Neuronal stem cell (in vitro differentiated cells): ENCODE data around the gene ALG9.

Source experiments
- DNase-seq: peaks from one replicate; pipeline ENCODE4 v3.0.0-alpha.2; 2013; ENCODE audit warnings: low spot score
- H2AFZ ChIP-seq: one replicate; pipeline ENCODE4 v1.6.1; 2013; ENCODE audit warnings: mild to moderate bottlenecking, low read length, inconsistent platforms
- H2AK5ac ChIP-seq: 2 replicates; pipeline ENCODE4 v1.6.1; 2013; ENCODE audit warnings: low read depth, mild to moderate bottlenecking, inconsistent platforms, low read length, moderate library complexity, mixed read lengths
- H2BK120ac ChIP-seq: 2 replicates; pipeline ENCODE4 v1.6.1; 2013; ENCODE audit warnings: low read depth, mild to moderate bottlenecking, inconsistent platforms, low read length, moderate library complexity, mixed read lengths
- H2BK12ac ChIP-seq: one replicate; pipeline ENCODE4 v1.6.1; 2013; ENCODE audit warnings: low read length, inconsistent platforms
- H2BK15ac ChIP-seq: 2 replicates; pipeline ENCODE4 v1.6.1; 2013; ENCODE audit warnings: mild to moderate bottlenecking, low read length, inconsistent platforms, mixed read lengths
- H2BK5ac ChIP-seq: one replicate; pipeline ENCODE4 v1.6.1; 2013; ENCODE audit warnings: inconsistent platforms, mild to moderate bottlenecking, low read length, moderate library complexity
- H3K14ac ChIP-seq: one replicate; pipeline ENCODE4 v1.6.1; 2013; ENCODE audit warnings: low read length, inconsistent platforms
- H3K18ac ChIP-seq: 2 replicates; pipeline ENCODE4 v1.6.1; 2013; ENCODE audit warnings: low read length, inconsistent platforms
- H3K23ac ChIP-seq: 2 replicates; pipeline ENCODE4 v1.6.1; 2013; ENCODE audit warnings: low read depth, mild to moderate bottlenecking, mixed read lengths, low read length, inconsistent platforms; ENCODE audit not compliant: poor library complexity
- H3K27ac ChIP-seq: replicated peaks from 3 replicates; pipeline ENCODE4 v1.5.1; 2013; ENCODE audit warnings: low read length, inconsistent platforms
- H3K27me3 ChIP-seq, 3 experiments: 2 replicates each; pipeline ENCODE4 v1.6.1; 2013; ENCODE audit warnings: low read length in 3 of 3, mild to moderate bottlenecking in 2 of 3, inconsistent platforms in 1 of 3, low read depth in 1 of 3, mixed read lengths in 1 of 3, moderate library complexity in 1 of 3; ENCODE audit not compliant: control insufficient read depth in 3 of 3, insufficient read depth in 3 of 3
- H3K36me3 ChIP-seq, 2 donors: replicated peaks in 1 of 2; 2 replicates each; pipeline ENCODE4 v1.6.1; 2013; ENCODE audit warnings: low read length in 2 of 2; ENCODE audit not compliant: control insufficient read depth in 2 of 2, insufficient read depth in 2 of 2
- H3K4ac ChIP-seq: 2 replicates; pipeline ENCODE4 v1.6.1; 2013; ENCODE audit warnings: inconsistent platforms, mild to moderate bottlenecking, low read length, moderate library complexity
- H3K4me1 ChIP-seq, 2 donors: 1 replicate in 1 of 2; 2 replicates in 1 of 2; pipeline ENCODE4 v1.6.1; 2013; ENCODE audit warnings: low read length in 2 of 2, low read depth in 1 of 2; ENCODE audit not compliant: control insufficient read depth in 2 of 2, insufficient read depth in 1 of 2
- H3K4me2 ChIP-seq: one replicate; pipeline ENCODE4 v1.6.1; 2013; ENCODE audit warnings: mild to moderate bottlenecking, low read length, inconsistent platforms; ENCODE audit not compliant: insufficient read depth, poor library complexity, severe bottlenecking
- H3K4me3 ChIP-seq, 2 donors: 2 replicates each; pipeline ENCODE4 v1.5.1; 2013; ENCODE audit warnings: low read length in 2 of 2, mild to moderate bottlenecking in 2 of 2, inconsistent platforms in 1 of 2, moderate library complexity in 1 of 2
- H3K79me1 ChIP-seq: one replicate; pipeline ENCODE4 v1.6.1; 2013; ENCODE audit warnings: low read depth, mild to moderate bottlenecking, inconsistent platforms, low read length, moderate library complexity
- H3K9ac ChIP-seq: one replicate; pipeline ENCODE4 v1.6.1; 2013; ENCODE audit warnings: mild to moderate bottlenecking, low read depth, low read length, inconsistent platforms; ENCODE audit not compliant: poor library complexity
- H3K9me3 ChIP-seq, 2 donors: replicated peaks in 1 of 2; 2 replicates each; pipeline versions ENCODE3 to v1.6.1; 2013; ENCODE audit warnings: low read length in 2 of 2, mild to moderate bottlenecking in 2 of 2, inconsistent platforms in 1 of 2, low read depth in 1 of 2, mixed read lengths in 1 of 2, moderate library complexity in 1 of 2; ENCODE audit not compliant: control insufficient read depth in 2 of 2, insufficient read depth in 1 of 2
- H4K8ac ChIP-seq: one replicate; pipeline ENCODE4 v1.6.1; 2013; ENCODE audit warnings: low read depth, mild to moderate bottlenecking, inconsistent platforms, low read length, moderate library complexity
- H4K91ac ChIP-seq: one replicate; pipeline ENCODE4 v1.6.1; 2013; ENCODE audit warnings: low read length, low read depth, mild to moderate bottlenecking, inconsistent platforms; ENCODE audit not compliant: poor library complexity
- WGBS, 2 donors: extraction: QIAGEN DNeasy Blood & Tissue Kit; methylation state at CpG; one replicate each; pipeline ENCODE4 v1.1.7; 2013; ENCODE audit warnings: missing lambda C conversion rate in 2 of 2, mixed read lengths in 1 of 2; ENCODE audit not compliant: insufficient read length in 2 of 2, insufficient replicate concordance in 1 of 2; ENCODE audit errors: extremely low coverage in 2 of 2; 5-methylcytosine and 5-hydroxymethylcytosine counted together

The ALG9 gene

DNA sequence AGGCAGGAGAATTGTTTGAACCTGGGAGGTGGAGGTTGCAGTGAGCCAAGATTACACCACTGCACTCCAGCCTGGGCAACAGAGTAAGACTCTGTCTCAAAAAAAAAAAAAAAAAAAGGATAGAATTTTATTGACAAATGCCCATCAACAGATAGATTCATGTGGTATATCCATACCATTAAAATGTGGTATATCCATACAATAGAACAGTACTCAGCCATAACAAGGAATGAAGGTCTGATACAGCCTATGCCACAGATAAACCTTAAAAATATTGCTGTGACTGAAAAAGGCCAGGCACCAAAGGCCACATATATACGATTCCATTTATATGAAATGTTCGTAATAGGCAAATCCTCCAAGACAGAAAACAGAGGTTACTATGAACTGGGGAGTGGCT, 59.9 kb downstream of the ALG9 start:
- no peak overlapping the region for H2AK5ac ChIP-seq
- no peak overlapping the region for H2BK5ac ChIP-seq
- no peak overlapping the region for H4K91ac ChIP-seq
- WGBS, 2 donors: no CpG with 5 or more reads among the region's 2 CpGs
- no peak overlapping the region for H3K23ac ChIP-seq
- no peak overlapping the region for H4K8ac ChIP-seq
- no peak overlapping the region for H2BK12ac ChIP-seq
- H3K4me3 ChIP-seq: no peak overlapping the region
- H3K4me1 ChIP-seq: no peaks in the 10 kb centered on the region
- no peak overlapping the region for H3K9ac ChIP-seq
- no peak overlapping the region for H3K18ac ChIP-seq
- no peak overlapping the region for H2BK120ac ChIP-seq
- no peaks in the 10 kb centered on the region for H3K79me1 ChIP-seq
- H3K27me3 ChIP-seq: no peaks in the 10 kb centered on the region
- H3K27ac ChIP-seq: no peak overlapping the region
- H2BK15ac ChIP-seq: no peak overlapping the region
- no peak overlapping the region for H2AFZ ChIP-seq
- H3K4me2 ChIP-seq: no peak overlapping the region
- H3K14ac ChIP-seq: no peak overlapping the region
- no peak for DNase-seq
- peaks cover 3 to 47% of the 10 kb centered on the region in 2 donors for H3K36me3 ChIP-seq
- peaks cover 0 to 6% of the 10 kb centered on the region in 2 donors for H3K9me3 ChIP-seq
- no peak overlapping the region for H3K4ac ChIP-seq

GRCh38 chr11:111808834-111809233, 62.5 kb downstream of the ALG9 start:
- WGBS, 2 donors: no CpG with 5 or more reads among the region's 2 CpGs
- Histone ChIP-seq H3K36me3 (peaks cover 5 to 63% of the 10 kb centered on the region in 2 donors), H2BK120ac (no peak overlapping the region)

GRCh38 chr11:111808063-111808588, 63.3 kb downstream of the ALG9 start:
- no peaks in the 10 kb centered on the region for H3K27me3 ChIP-seq
- no peak overlapping the region for H3K14ac ChIP-seq
- no CpG with 5 or more reads among the region's 2 CpGs for WGBS, 2 donors
- H3K36me3 ChIP-seq: peaks cover 5 to 69% of the 10 kb centered on the region in 2 donors
- DNase-seq: no peak
- H4K91ac ChIP-seq: no peak overlapping the region
- no peak overlapping the region for H2BK15ac ChIP-seq
- H3K4ac ChIP-seq: no peak overlapping the region
- no peaks in the 10 kb centered on the region for H3K79me1 ChIP-seq
- H3K4me2 ChIP-seq: no peak overlapping the region
- no peak overlapping the region for H3K23ac ChIP-seq
- H3K4me3 ChIP-seq: no peak overlapping the region
- peaks cover 0 to 6% of the 10 kb centered on the region in 2 donors for H3K9me3 ChIP-seq
- no peak overlapping the region for H2BK120ac ChIP-seq
- no peak overlapping the region for H3K27ac ChIP-seq
- H3K18ac ChIP-seq: no peak overlapping the region
- H2BK5ac ChIP-seq: no peak overlapping the region
- no peaks in the 10 kb centered on the region for H3K4me1 ChIP-seq
- H2BK12ac ChIP-seq: no peak overlapping the region
- H2AK5ac ChIP-seq: no peak overlapping the region
- no peak overlapping the region for H4K8ac ChIP-seq
- no peak overlapping the region for H3K9ac ChIP-seq
- H2AFZ ChIP-seq: no peak overlapping the region

More at GRCh38 chr11:111808834-111809233, 62.5 kb downstream of the ALG9 start:
- Histone ChIP-seq H4K91ac (no peak overlapping the region), H3K4me2 (no peak overlapping the region), H3K27me3 (no peaks in the 10 kb centered on the region), H3K79me1 (no peaks in the 10 kb centered on the region), H3K9me3 (peaks cover 0 to 6% of the 10 kb centered on the region in 2 donors), H3K4me1 (no peaks in the 10 kb centered on the region), H3K14ac (no peak overlapping the region), H2AK5ac (no peak overlapping the region), H3K23ac (no peak overlapping the region), H2BK12ac (no peak overlapping the region), H3K9ac (no peak overlapping the region), H3K27ac (no peak overlapping the region), H2AFZ (no peak overlapping the region), H3K18ac (no peak overlapping the region), H3K4ac (no peak overlapping the region), H4K8ac (no peak overlapping the region), H2BK5ac (no peak overlapping the region), H3K4me3 (no peak overlapping the region), H2BK15ac (no peak overlapping the region)
- no peak for DNase-seq

- Histone ChIP-seq H3K9ac (no peak overlapping the region), H3K4me2 (no peak overlapping the region), H3K18ac (no peak overlapping the region), H2AFZ (no peak overlapping the region), H3K27ac (no peak overlapping the region), H3K23ac (no peak overlapping the region), H2BK5ac (no peak overlapping the region), H3K9me3 (peaks cover 0 to 4% of the 10 kb centered on the region in 2 donors), H2AK5ac (no peak overlapping the region), H3K36me3 (peaks cover 4 to 73% of the 10 kb centered on the region in 2 donors), H3K79me1 (no peaks in the 10 kb centered on the region), H3K4ac (no peak overlapping the region), H3K4me1 (no peaks in the 10 kb centered on the region), H3K4me3 (no peak overlapping the region), H4K91ac (no peak overlapping the region), H2BK15ac (no peak overlapping the region), H3K14ac (no peak overlapping the region), H2BK120ac (no peak overlapping the region), H3K27me3 (no peaks in the 10 kb centered on the region), H4K8ac (no peak overlapping the region), H2BK12ac (no peak overlapping the region)
- no CpG with 5 or more reads among the region's 1 CpG for WGBS, 2 donors
- no peak for DNase-seq
Measured at GRCh38 chr11:111807076-111807475, 64.3 kb downstream of the ALG9 start.
